Pancreas (tissue), 10 donors: ENCODE data around the gene YPEL4. TPM values are rescaled to one million over a fixed set of nuclear protein-coding genes. Genes with fewer than 3 reads are reported as not detected.

Experiments used
- ATAC-seq, 4 donors: fragments of 200-7000 bp; cut with Tn5 transposase; one replicate each; pipeline versions ENCODE4 v1.8.0 to v1.9.1; 2020; ENCODE audit warnings: mild to moderate bottlenecking in 4 of 4, moderate library complexity in 4 of 4
- DNase-seq, 6 donors: peaks; one replicate each; pipeline ENCODE4 v3.0.0-alpha.2; 2020
- FAIRE-seq: peaks from 2 replicates; lab custom pipeline; 2012; peaks lifted over from hg19 to GRCh38; lab: Jason Lieb, UNC
- H3K27ac ChIP-seq, 4 donors: fragments of 200-600 bp; sonication (generic); 1 replicate in 3 of 4; 2 replicates in 1 of 4; pipeline versions ENCODE4 v1.5.0 to v1.8.0; 2020
- H3K27me3 ChIP-seq, 4 donors: fragments of 200-600 bp; one replicate each; pipeline ENCODE4 v1.8.0; 2021
- H3K36me3 ChIP-seq, 3 donors: fragments of 200-600 bp; sonication (generic) in 1 of 3; one replicate each; pipeline versions ENCODE4 v1.5.0 to v1.8.0; 2020 to 2021
- H3K4me1 ChIP-seq, 3 donors: fragments of 200-600 bp; one replicate each; pipeline ENCODE4 v1.8.0; 2021
- H3K4me3 ChIP-seq, 4 donors: fragments of 200-600 bp; sonication (generic) in 2 of 4; one replicate each; pipeline versions ENCODE4 v1.5.0 to v1.8.0; 2020 to 2021
- H3K9me3 ChIP-seq, 4 donors: fragments of 200-600 bp; one replicate each; pipeline ENCODE4 v1.8.0; 2021
- CTCF ChIP-seq, 4 donors: fragments of 200-600 bp; sonication (generic) in 3 of 4; IDR thresholded peaks; one replicate each; pipeline versions ENCODE4 v1.5.0 to v1.8.0; 2021; ENCODE audit warnings: antibody characterized with exemption in 4 of 4
- WGBS, 2 donors: extraction: QIAGEN DNeasy Blood & Tissue Kit; methylation state at CpG; one replicate each; pipeline ENCODE4 v1.1.7; 2013; 5-methylcytosine and 5-hydroxymethylcytosine counted together
- intact Hi-C, 3 donors: fragments of 100-400 bp; cut with DNase I; formaldehyde crosslinking; loops; one replicate each; pipeline versions ENCODE4 v1.11.1 to v1.14.2; 2022
- polyA plus RNA-seq, 2 donors: library from polyadenylated mRNA; stranded (reverse); fragments of 200-250 nt; gene quantifications; one replicate each; pipeline ENCODE4 v1.2.3, GENCODE V29; 2013
- total RNA-seq, 6 donors: library from RNA; stranded (reverse); fragmentation: NEBNext Ultra II Directional in 4 of 6; extraction: Animal tissue kit (Norgen Biotek cat#: 25700) in 4 of 6; gene quantifications; one replicate each; pipeline versions ENCODE4 v1.2.1 to v1.2.4, GENCODE V29; 2021 to 2023
- donor health status: healthy with polysubstance abuse.
- donor health status: DM: no; HTN: no; CAD: no; lungs with moderate emphysema.
- donor health status: DM: no; HTN: no; CAD: no.
- donor health status: control.
- donor health status: control.
- donor health status: Bipolar disorder and iron deficiency.
- donor health status: DM: yes; HTN: yes; CAD: no.
- donor health status: DM: no; HTN: no; CAD: no.
- donor health status: DM: no; HTN: no; CAD: no.
- donor health status: DM: yes; HTN: yes; CAD: no.

The YPEL4 gene
- total and polyA plus RNA-seq, 8 donors = 0.12 to 0.68 (median 0.28) TPM; not detected in 1

- TF ChIP-seq CTCF (IDR thresholded peaks at IDR 0.05) = no peak
- DNase-seq (peak in 1 of 6 donors; percentile 34), ATAC-seq (no peak), FAIRE-seq (no peak)
- Histone ChIP-seq H3K36me3 (peaks cover 0 to 31% (median 0%) of the 10 kb centered on the region in 3 donors), H3K4me3 (no peak overlapping the region), H3K27me3 (no peaks in the 10 kb centered on the region), H3K4me1 (peaks cover 6 to 13% (median 8%) of the 10 kb centered on the region in 3 donors), H3K27ac (no peak overlapping the region), H3K9me3 (no peaks in the 10 kb centered on the region)
- intact Hi-C loops = no loop called here
- 92 to 93% methylated on average over 14 of the region's 14 CpGs for WGBS, 2 donors
Observed at GRCh38 chr11:57659669-57660068, 10.0 kb upstream of the YPEL4 start.

- Histone ChIP-seq H3K27me3 (no peaks in the 10 kb centered on the region), H3K9me3 (no peaks in the 10 kb centered on the region), H3K27ac (peak overlapping the region in 3 of 4 donors; percentile 27 to 74 (median 28)), H3K4me1 (peaks cover 6 to 13% (median 8%) of the 10 kb centered on the region in 3 donors), H3K36me3 (peaks cover 0 to 31% (median 0%) of the 10 kb centered on the region in 3 donors), H3K4me3 (peak overlapping the region; percentile 32 to 67 (median 60))
- 0% methylated on average over 8 of the region's 8 CpGs for WGBS, 2 donors
- intact Hi-C loops = no loop called here
- FAIRE-seq (no peak), DNase-seq (no peak), ATAC-seq (peak in 1 of 4 donors; percentile 1)
- no peak for TF ChIP-seq CTCF (IDR thresholded peaks at IDR 0.05)
Observed at GRCh38 chr11:57658023-57658361, 8.3 kb upstream of the YPEL4 start.

- 0 to 1% methylated on average over 45 of the region's 45 CpGs for WGBS, 2 donors
- peaks cover 0 to 3% (median 0%) of the 10 kb centered on the region in 4 donors for H3K27me3 ChIP-seq
- intact Hi-C loops = no loop called here
- peaks cover 6 to 13% (median 8%) of the 10 kb centered on the region in 3 donors for H3K4me1 ChIP-seq
- H3K36me3 ChIP-seq = peaks cover 0 to 31% (median 0%) of the 10 kb centered on the region in 3 donors
- ATAC-seq = peak; percentile 98 to 100 (median 98)
- FAIRE-seq = peak; percentile 37
- no peaks in the 10 kb centered on the region for H3K9me3 ChIP-seq
- peak within 1 kb of the TSS; percentile 32 to 67 (median 60) for H3K4me3 ChIP-seq
- DNase-seq = peak; percentile 97 to 100 (median 99)
- H3K27ac ChIP-seq = peak within 1 kb of the TSS; percentile 56 to 92 (median 81)
- no peak for TF ChIP-seq CTCF (IDR thresholded peaks at IDR 0.05)
Observed at GRCh38 chr11:57657194-57658022, 7.7 kb upstream of the YPEL4 start, which contains the start of gene CLP1. TSS of gene CLP1 (plus strand) at chr11:57657762. CDS start at chr11:57659477, 1,715 bp downstream.

- H3K27ac ChIP-seq = peak overlapping the region; percentile 56 to 92 (median 81)
- DNase-seq (no peak), ATAC-seq (peak in 1 of 4 donors; percentile 1), FAIRE-seq (no peak)
- peak overlapping the region in 2 of 4 donors; percentile 54 to 66 for H3K4me3 ChIP-seq
- intact Hi-C loops = no loop called here
- TF ChIP-seq CTCF (IDR thresholded peaks at IDR 0.05) = no peak
- H3K27me3 ChIP-seq = peaks cover 0 to 7% (median 0%) of the 10 kb centered on the region in 4 donors
- peaks cover 0 to 25% (median 0%) of the 10 kb centered on the region in 3 donors for H3K36me3 ChIP-seq
- WGBS, 2 donors = 12 to 19% methylated on average over 5 of the region's 5 CpGs
- peaks cover 6 to 13% (median 8%) of the 10 kb centered on the region in 3 donors for H3K4me1 ChIP-seq
- no peaks in the 10 kb centered on the region for H3K9me3 ChIP-seq
Observed at GRCh38 chr11:57656885-57657193, 7.1 kb upstream of the YPEL4 start.
